H9 (cell line): Measurements from ENCODE around the gene CENPP. TPM values are rescaled to one million over a fixed set of nuclear protein-coding genes. Genes with fewer than 3 reads are reported as not detected.

ENCODE experiments used
- DNase-seq: peaks from one replicate; pipeline ENCODE4 v3.0.0-alpha.2; 2017
- H2AFZ ChIP-seq: one replicate; pipeline ENCODE4 v1.6.1; 2013; ENCODE audit warnings: mild to moderate bottlenecking, low read length, control low read depth, moderate library complexity
- H2AK5ac ChIP-seq: 2 replicates; pipeline ENCODE4 v1.6.1; 2013; ENCODE audit warnings: low read length, control low read depth, mixed read lengths; ENCODE audit not compliant: insufficient read length
- H2BK120ac ChIP-seq: one replicate; pipeline ENCODE4 v1.6.1; 2013; ENCODE audit warnings: low read depth, mild to moderate bottlenecking, low read length, control low read depth, inconsistent platforms; ENCODE audit not compliant: poor library complexity, severe bottlenecking
- H2BK12ac ChIP-seq: 2 replicates; pipeline ENCODE4 v1.6.1; 2013; ENCODE audit warnings: low read length, control low read depth, mixed read lengths, low read depth; ENCODE audit not compliant: insufficient read length
- H2BK15ac ChIP-seq: 2 replicates; pipeline ENCODE4 v1.6.1; 2013; ENCODE audit warnings: low read depth, low read length, control low read depth
- H2BK20ac ChIP-seq: one replicate; pipeline ENCODE4 v1.6.1; 2013; ENCODE audit warnings: low read depth, mild to moderate bottlenecking, low read length, control low read depth, inconsistent platforms; ENCODE audit not compliant: poor library complexity, severe bottlenecking
- H2BK5ac ChIP-seq: 2 replicates; pipeline ENCODE4 v1.6.1; 2013; ENCODE audit warnings: low read length, control low read depth, mixed read lengths; ENCODE audit not compliant: insufficient read length
- H3K14ac ChIP-seq: 2 replicates; pipeline ENCODE4 v1.6.1; 2013; ENCODE audit warnings: low read length, control low read depth; ENCODE audit not compliant: insufficient read depth
- H3K18ac ChIP-seq: 2 replicates; pipeline ENCODE4 v1.6.1; 2013; ENCODE audit warnings: low read depth, mild to moderate bottlenecking, mixed read lengths, low read length, control low read depth; ENCODE audit not compliant: insufficient read length
- H3K23ac ChIP-seq: 2 replicates; pipeline ENCODE4 v1.6.1; 2013; ENCODE audit warnings: low read length, control low read depth, mixed read lengths, low read depth; ENCODE audit not compliant: insufficient read length
- H3K23me2 ChIP-seq: 2 replicates; pipeline ENCODE4 v1.6.1; 2013; ENCODE audit warnings: low read depth, mild to moderate bottlenecking, mixed read lengths, low read length, control low read depth; ENCODE audit not compliant: insufficient read length, poor library complexity, severe bottlenecking
- H3K27ac ChIP-seq: 2 replicates; pipeline ENCODE4 v1.5.1; 2013; ENCODE audit warnings: low read length, control low read depth, mixed read lengths, low read depth; ENCODE audit not compliant: insufficient read length
- H3K27me3 ChIP-seq: 2 replicates; pipeline ENCODE4 v1.6.1; 2013; ENCODE audit warnings: low read length, control low read depth, inconsistent platforms; ENCODE audit not compliant: insufficient read depth
- H3K4ac ChIP-seq: 2 replicates; pipeline ENCODE4 v1.6.1; 2013; ENCODE audit warnings: low read depth, mild to moderate bottlenecking, control low read depth, inconsistent platforms, low read length, moderate library complexity
- H3K4me1 ChIP-seq: 2 replicates; pipeline ENCODE4 v1.6.1; 2013; ENCODE audit warnings: low read length, control low read depth, inconsistent platforms; ENCODE audit not compliant: insufficient read depth
- H3K4me2 ChIP-seq: 2 replicates; pipeline ENCODE4 v1.6.1; 2013; ENCODE audit warnings: low read length, control low read depth, mixed read lengths; ENCODE audit not compliant: insufficient read length, insufficient read depth
- H3K56ac ChIP-seq: 2 replicates; pipeline ENCODE4 v1.6.1; 2013; ENCODE audit warnings: low read depth, mild to moderate bottlenecking, mixed read lengths, low read length, control low read depth; ENCODE audit not compliant: insufficient read length
- H3K79me1 ChIP-seq: 2 replicates; pipeline ENCODE4 v1.6.1; 2013; ENCODE audit warnings: low read depth, mild to moderate bottlenecking, moderate library complexity, low read length, control low read depth, inconsistent platforms; ENCODE audit not compliant: insufficient read depth, poor library complexity, severe bottlenecking
- H3K79me2 ChIP-seq: 2 replicates; pipeline ENCODE4 v1.6.1; 2013; ENCODE audit warnings: low read length, control low read depth, inconsistent platforms; ENCODE audit not compliant: insufficient read depth
- H3K9ac ChIP-seq: 2 replicates; pipeline ENCODE4 v1.6.1; 2013; ENCODE audit warnings: low read length, control low read depth, mixed read lengths; ENCODE audit not compliant: insufficient read length; ENCODE audit errors: extremely low read depth
- H3K9me3 ChIP-seq: one replicate; pipeline ENCODE4 v1.6.1; 2013; ENCODE audit warnings: low read depth, low read length, inconsistent platforms; ENCODE audit not compliant: control insufficient read depth
- H3T11ph ChIP-seq: one replicate; pipeline ENCODE4 v1.6.1; 2013; ENCODE audit warnings: mild to moderate bottlenecking, low read length, control low read depth, inconsistent platforms
- H4K20me1 ChIP-seq: one replicate; pipeline ENCODE4 v1.6.1; 2013; ENCODE audit not compliant: control insufficient read depth, insufficient read length, insufficient read depth
- H4K5ac ChIP-seq: 2 replicates; pipeline ENCODE4 v1.6.1; 2013; ENCODE audit warnings: low read depth, mild to moderate bottlenecking, mixed read lengths, low read length, control low read depth; ENCODE audit not compliant: insufficient read length
- H4K8ac ChIP-seq: replicated peaks from 2 replicates; pipeline ENCODE4 v1.6.1; 2013; ENCODE audit warnings: low read length, control low read depth, mixed read lengths, low read depth; ENCODE audit not compliant: insufficient read length
- H4K91ac ChIP-seq: 2 replicates; pipeline ENCODE4 v1.6.1; 2013; ENCODE audit warnings: low read depth, mild to moderate bottlenecking, moderate library complexity, mixed read lengths, low read length, control low read depth; ENCODE audit not compliant: insufficient read length
- H3K27ac Mint-ChIP-seq, 3 experiments: 2 replicates in 2 of 3; 3 replicates in 1 of 3; pipeline ENCODE4 v1.8.0; 2020 to 2021; ENCODE audit warnings: mixed read lengths in 3 of 3, mild to moderate bottlenecking in 1 of 3, moderate library complexity in 1 of 3
- H3K27me3 Mint-ChIP-seq: 2 replicates; pipeline ENCODE4 v1.8.0; 2021; ENCODE audit warnings: low read depth, mild to moderate bottlenecking, moderate library complexity, mixed read lengths
- H3K36me3 Mint-ChIP-seq, 3 experiments: 2 replicates in 2 of 3; 3 replicates in 1 of 3; pipeline ENCODE4 v1.8.0; 2020 to 2021; ENCODE audit warnings: low read depth in 3 of 3, mixed read lengths in 3 of 3; ENCODE audit not compliant: insufficient read depth in 1 of 3
- H3K4me1 Mint-ChIP-seq, 2 experiments: 2 replicates each; pipeline ENCODE4 v1.8.0; 2020; ENCODE audit warnings: mixed read lengths in 2 of 2
- H3K4me3 Mint-ChIP-seq, 2 experiments: 2 replicates in 1 of 2; 3 replicates in 1 of 2; pipeline ENCODE4 v1.8.0; 2020 to 2021; ENCODE audit warnings: mild to moderate bottlenecking in 2 of 2, mixed read lengths in 2 of 2, moderate library complexity in 1 of 2
- H3K9me3 Mint-ChIP-seq, 2 experiments: 2 replicates in 1 of 2; 3 replicates in 1 of 2; pipeline ENCODE4 v1.8.0; 2020; ENCODE audit warnings: mild to moderate bottlenecking in 2 of 2, mixed read lengths in 2 of 2, moderate library complexity in 1 of 2
- WGBS: extraction: QIAGEN DNeasy Blood & Tissue Kit; methylation state at CpG from one replicate; pipeline ENCODE4 v1.1.7; 2013; ENCODE audit warnings: missing lambda C conversion rate, low lambda C conversion rate, mixed read lengths; ENCODE audit not compliant: insufficient read length; ENCODE audit errors: extremely low coverage; 5-methylcytosine and 5-hydroxymethylcytosine counted together
- total RNA-seq: library from RNA; stranded (reverse); gene quantifications from 2 replicates; pipeline ENCODE4 v1.2.1, GENCODE V29; 2021
- TF ChIP-seq, protein P1 (sequence below): fragments of 200-600 bp; sonication (generic); conservative IDR thresholded peaks from 3 replicates; pipeline ENCODE4 v1.8.0; 2021; ENCODE audit warnings: antibody characterized with exemption, mild to moderate bottlenecking

Gene CENPP
- total RNA-seq, 1 experiment from 2014 or later, result 9.1 TPM

DNA sequence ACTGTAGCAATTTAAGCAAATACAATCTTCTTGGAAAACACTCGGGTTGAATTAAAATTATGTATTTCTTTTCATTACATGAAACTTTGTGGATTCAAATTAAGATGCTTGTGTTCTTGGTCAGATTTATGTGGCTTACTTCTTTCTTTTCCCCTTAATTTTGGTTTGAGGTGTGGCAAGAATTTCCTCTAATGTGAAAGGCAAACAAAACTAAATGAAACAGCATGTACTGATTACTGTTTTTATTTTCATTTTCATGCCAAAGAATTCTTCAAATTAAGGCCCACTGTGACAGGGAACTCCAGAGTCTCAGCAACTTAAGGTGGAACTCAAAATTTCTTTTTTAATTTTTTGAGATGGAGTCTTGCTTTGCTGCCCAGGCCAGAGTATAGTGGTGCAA lies 98.6 kb downstream of the CENPP start, which contains the start of gene OMD:
Gene OMD, minus strand, starts transcription at position 132 of the 400 bp plus-strand sequence. CDS start 6,913 bp downstream, outside the sequence.
- DNase-seq, result no peak
- Histone ChIP-seq H2AK5ac (no peak within 1 kb of the TSS), H3T11ph (no peak within 1 kb of the TSS), H2BK5ac (no peak within 1 kb of the TSS), H2BK12ac (no peak within 1 kb of the TSS), H3K23ac (no peak within 1 kb of the TSS), H2BK15ac (no peak within 1 kb of the TSS), H3K27ac (no peak within 1 kb of the TSS), H3K23me2 (no peaks in the 10 kb centered on the region), H2BK120ac (no peak within 1 kb of the TSS), H2BK20ac (no peak within 1 kb of the TSS), H3K56ac (no peak within 1 kb of the TSS), H2AFZ (no peak within 1 kb of the TSS), H3K9ac (no peak within 1 kb of the TSS), H3K4ac (no peak within 1 kb of the TSS), H4K91ac (no peak within 1 kb of the TSS), H3K18ac (no peak within 1 kb of the TSS), H3K79me2 (no peaks in the 10 kb centered on the region), H4K20me1 (no peaks in the 10 kb centered on the region), H4K5ac (no peak within 1 kb of the TSS), H3K27me3 (no peaks in the 10 kb centered on the region), H3K4me2 (no peak within 1 kb of the TSS), H4K8ac (no peak within 1 kb of the TSS), H3K4me1 (no peaks in the 10 kb centered on the region), H3K9me3 (no peaks in the 10 kb centered on the region), H3K14ac (no peak within 1 kb of the TSS), H3K79me1 (no peaks in the 10 kb centered on the region)
- no peak within 1 kb of the TSS for H3K4me3 Mint-ChIP-seq
- peaks cover 2 to 3% of the 10 kb centered on the region in 2 experiments; a peak in 2 of 4 replicates for H3K4me1 Mint-ChIP-seq
- H3K27me3 Mint-ChIP-seq, result no peaks in the 10 kb centered on the region
- no CpG with 5 or more reads among the region's 1 CpG for WGBS
- H3K27ac Mint-ChIP-seq, result no peak within 1 kb of the TSS
- TF ChIP-seq, protein P1, sequence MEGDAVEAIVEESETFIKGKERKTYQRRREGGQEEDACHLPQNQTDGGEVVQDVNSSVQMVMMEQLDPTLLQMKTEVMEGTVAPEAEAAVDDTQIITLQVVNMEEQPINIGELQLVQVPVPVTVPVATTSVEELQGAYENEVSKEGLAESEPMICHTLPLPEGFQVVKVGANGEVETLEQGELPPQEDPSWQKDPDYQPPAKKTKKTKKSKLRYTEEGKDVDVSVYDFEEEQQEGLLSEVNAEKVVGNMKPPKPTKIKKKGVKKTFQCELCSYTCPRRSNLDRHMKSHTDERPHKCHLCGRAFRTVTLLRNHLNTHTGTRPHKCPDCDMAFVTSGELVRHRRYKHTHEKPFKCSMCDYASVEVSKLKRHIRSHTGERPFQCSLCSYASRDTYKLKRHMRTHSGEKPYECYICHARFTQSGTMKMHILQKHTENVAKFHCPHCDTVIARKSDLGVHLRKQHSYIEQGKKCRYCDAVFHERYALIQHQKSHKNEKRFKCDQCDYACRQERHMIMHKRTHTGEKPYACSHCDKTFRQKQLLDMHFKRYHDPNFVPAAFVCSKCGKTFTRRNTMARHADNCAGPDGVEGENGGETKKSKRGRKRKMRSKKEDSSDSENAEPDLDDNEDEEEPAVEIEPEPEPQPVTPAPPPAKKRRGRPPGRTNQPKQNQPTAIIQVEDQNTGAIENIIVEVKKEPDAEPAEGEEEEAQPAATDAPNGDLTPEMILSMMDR, result no peak
- H3K9me3 Mint-ChIP-seq, result no peaks in the 10 kb centered on the region
- H3K36me3 Mint-ChIP-seq, result no peaks in the 10 kb centered on the region
